RWPE1 (cell line): ENCODE data around the gene NPC2.

Experiments
- CTCF ChIA-PET: fragments of 350-600 bp; sonication (Branson Sonifier 250); formaldehyde crosslinking; extraction: SDS; loops from one replicate; lab custom pipeline; 2021; lab: Yijun Ruan, JAX
- POLR2A ChIA-PET: fragments of 400-600 bp; formaldehyde crosslinking; extraction: SDS; loops from one replicate; lab custom pipeline; 2020; ENCODE audit warnings: antibody characterized with exemption; ENCODE audit not compliant: low non-redundant PET; lab: Yijun Ruan, JAX
- DNase-seq: peaks from one replicate; pipeline ENCODE4 v3.0.0; 2012; ENCODE audit warnings: low spot score
- H3K27ac ChIP-seq: fragments of 450-650 bp; 2 replicates; pipeline ENCODE4 v1.5.1; 2017
- TF ChIP-seq, protein P1 (sequence below): fragments of 450-650 bp; conservative IDR thresholded peaks from 2 replicates; pipeline ENCODE4 v1.5.1; 2017; ENCODE audit warnings: low read depth, mild to moderate bottlenecking

The NPC2 gene

DNA sequence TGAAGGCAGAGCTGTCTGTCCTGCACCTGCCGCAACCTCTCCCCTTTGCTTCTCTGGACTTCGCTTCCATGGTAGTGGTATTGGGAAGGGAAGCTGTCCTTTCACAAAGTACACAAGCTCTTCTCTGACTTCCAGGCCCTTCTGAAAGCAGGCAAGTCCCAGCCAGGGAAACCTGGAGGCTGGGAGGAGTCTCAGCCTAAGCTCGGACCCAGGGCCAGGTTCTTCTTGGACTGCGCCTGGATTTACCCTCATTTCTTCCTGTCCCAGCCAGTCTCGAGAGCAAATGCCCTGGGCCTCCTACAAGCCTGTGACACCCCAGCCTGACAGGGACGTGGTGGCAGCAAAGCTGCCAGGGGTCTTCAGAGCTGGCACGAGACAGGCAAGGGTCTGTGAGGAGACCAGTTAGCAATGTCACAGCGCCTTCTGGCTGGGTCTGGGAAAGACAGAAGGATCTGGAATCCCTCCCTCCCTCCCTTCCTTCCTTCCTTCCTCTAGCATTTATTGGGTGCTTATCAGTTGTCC is 22.8 kb upstream of the NPC2 start:
- ChIA-PET CTCF (interaction anchor here (0.6 to 0.9 kb wide), 2 partner anchors 14 to 56 kb away, joined by 3 read pairs; no protein-coding TSS in a partner anchor), POLR2A (no interaction called here)

DNA sequence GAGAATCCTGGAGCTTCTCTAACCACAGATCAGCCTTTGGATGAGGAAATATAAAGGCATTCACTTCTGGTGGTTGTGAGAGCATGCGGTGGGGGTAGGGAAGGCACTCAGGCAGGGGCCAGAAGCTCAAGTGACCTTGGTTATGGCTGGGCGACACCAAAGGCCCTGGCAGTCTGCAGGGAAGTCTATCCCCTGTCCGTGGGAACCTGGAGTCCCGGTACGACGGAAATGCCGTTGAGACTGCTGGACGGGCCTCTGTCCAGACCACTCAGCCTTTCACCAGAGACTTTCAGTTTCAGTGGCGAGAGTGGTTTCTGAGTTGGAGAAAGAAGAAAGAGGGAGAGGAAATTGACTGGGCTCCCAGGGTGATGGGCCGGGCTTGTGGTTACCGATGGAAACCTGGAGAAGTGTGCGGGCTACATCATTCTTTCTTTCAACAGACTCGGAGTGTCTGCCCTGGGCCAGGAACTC is 21.4 kb upstream of the NPC2 start:
- TF ChIP-seq, protein P1, sequence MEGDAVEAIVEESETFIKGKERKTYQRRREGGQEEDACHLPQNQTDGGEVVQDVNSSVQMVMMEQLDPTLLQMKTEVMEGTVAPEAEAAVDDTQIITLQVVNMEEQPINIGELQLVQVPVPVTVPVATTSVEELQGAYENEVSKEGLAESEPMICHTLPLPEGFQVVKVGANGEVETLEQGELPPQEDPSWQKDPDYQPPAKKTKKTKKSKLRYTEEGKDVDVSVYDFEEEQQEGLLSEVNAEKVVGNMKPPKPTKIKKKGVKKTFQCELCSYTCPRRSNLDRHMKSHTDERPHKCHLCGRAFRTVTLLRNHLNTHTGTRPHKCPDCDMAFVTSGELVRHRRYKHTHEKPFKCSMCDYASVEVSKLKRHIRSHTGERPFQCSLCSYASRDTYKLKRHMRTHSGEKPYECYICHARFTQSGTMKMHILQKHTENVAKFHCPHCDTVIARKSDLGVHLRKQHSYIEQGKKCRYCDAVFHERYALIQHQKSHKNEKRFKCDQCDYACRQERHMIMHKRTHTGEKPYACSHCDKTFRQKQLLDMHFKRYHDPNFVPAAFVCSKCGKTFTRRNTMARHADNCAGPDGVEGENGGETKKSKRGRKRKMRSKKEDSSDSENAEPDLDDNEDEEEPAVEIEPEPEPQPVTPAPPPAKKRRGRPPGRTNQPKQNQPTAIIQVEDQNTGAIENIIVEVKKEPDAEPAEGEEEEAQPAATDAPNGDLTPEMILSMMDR: no peak
- ChIA-PET POLR2A (no interaction called here), CTCF (no interaction called here)
- DNase-seq: no peak
- peak overlapping the region; percentile 31 for H3K27ac ChIP-seq

More for the DNA sequence above, 22.8 kb upstream of the NPC2 start:
- TF ChIP-seq, protein P1: no peak
- no peak for DNase-seq
- no peak overlapping the region for H3K27ac ChIP-seq

DNA sequence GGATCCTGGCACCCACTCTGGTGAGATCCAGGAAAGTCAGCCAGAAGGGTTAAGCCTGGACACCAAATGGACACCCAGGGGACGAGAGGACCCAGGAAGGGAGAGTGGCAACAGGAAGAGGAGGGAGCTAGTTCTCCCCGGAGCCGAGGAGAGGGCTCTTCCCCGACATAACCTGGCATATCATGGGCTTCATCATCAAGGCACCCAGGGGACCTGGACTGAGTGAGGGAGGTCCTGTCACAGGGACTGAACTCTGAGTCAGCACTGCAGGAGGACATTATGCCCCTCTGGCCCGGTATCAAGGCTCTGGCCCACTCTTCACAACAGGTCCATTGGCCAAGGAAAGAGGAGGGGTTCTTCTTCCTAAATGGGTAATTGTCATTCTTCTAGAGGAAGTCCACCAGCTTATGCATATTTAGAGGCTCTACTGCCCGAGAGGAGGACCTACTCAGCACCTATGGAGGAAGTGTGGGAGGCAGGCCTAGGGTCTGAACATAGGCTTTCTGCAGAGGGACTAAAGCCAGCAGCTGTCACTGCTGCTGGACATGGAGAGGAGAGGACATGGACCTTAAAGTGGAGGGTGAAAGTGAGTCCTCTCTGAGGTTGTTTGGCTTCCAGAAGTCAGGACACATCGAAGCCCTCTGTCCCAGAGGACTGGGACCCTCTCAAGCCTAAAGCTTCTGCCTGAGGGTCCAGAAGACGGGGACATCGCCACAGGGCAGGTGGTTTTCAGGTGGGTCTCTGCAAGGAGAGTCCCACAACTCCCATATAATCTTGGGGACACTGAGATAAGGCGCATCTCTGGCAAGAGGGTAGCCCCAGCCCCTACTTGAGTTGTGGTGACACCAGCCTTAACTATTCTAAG is 19.1 kb upstream of the NPC2 start:
- peak overlapping the region; percentile 48 for H3K27ac ChIP-seq
- ChIA-PET POLR2A (no interaction called here), CTCF (interaction anchor here (0.7 to 1.0 kb wide), 3 partner anchors 9 to 76 kb away, joined by 3 to 8 read pairs (median 4); no protein-coding TSS in a partner anchor)
- no peak for DNase-seq
- TF ChIP-seq, protein P1: no peak

DNA sequence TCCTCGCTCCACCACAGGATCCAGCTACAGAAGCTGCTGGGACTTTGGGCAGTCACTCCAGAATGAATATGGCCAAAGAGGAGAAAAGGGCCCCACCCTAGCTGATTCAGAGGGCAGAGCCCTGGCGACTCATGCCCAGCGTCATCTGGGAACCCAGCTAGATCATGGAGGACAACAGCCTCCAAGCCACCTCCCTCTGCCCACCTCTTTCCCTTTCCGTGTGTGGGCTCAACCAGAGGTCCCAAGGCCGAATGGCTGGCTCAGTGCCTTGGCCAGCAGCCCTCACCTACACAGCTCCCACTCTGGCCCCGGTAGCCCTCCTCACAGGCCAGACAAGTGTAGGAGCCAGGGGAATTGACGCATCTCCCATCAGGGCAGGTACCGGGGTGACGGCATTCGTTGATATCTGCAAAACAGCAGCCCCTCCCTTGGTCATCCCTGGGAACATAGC is 17.9 kb upstream of the NPC2 start:
- TF ChIP-seq, protein P1: no peak
- ChIA-PET POLR2A (no interaction called here), CTCF (interaction anchor here (1.0 kb wide), 1 partner anchor 8 kb away, joined by 8 read pairs; no protein-coding TSS in a partner anchor)
- H3K27ac ChIP-seq: peak overlapping the region; percentile 48
- DNase-seq: peak; percentile 37

DNA sequence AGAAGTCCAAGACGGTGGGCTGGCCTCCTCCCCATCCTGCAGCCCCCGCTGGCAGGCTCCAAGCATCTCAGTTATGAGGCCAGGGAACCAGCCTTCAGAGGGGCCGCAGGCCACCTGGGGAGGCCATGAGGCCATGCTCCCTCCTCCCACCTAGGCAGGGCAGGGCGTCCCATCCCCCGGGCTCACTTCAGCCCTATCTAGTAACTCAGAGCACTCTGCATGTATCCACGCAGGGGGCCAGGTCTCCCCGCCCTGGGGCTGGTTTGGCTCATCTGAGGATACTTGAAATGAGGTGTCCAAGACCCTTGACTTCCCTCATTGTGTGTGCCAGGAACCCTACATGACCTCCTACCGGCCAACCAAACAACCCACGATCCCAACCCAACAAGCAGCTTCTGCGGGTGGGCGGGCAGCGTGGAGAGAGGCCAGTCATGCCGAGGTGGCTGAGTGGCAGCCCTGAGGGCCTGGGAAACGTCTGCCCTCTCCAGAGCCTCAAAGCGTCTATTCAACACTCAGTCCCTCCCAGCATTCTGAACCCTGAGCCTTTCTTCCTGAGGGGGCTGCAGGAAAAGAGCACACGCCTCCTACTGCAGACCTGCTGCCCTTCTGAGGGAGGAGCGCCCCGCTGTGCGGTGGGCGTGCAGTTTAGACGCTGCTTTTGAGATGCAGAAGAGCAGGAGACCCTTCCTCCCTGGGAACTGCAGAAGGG is 17.3 kb upstream of the NPC2 start:
- peak overlapping the region; percentile 48 for H3K27ac ChIP-seq
- no peak for DNase-seq
- TF ChIP-seq, protein P1: no peak
- ChIA-PET POLR2A (no interaction called here), CTCF (no interaction called here)
